ENCODE measurements around the gene IMMT.

Gene IMMT

GRCh38 chr2:86226070-86226469 lies 30.8 kb upstream of the IMMT start:
- H3K27ac ChIP-seq = no peak overlapping the region
- TF ChIP-seq ZFX (IDR thresholded peaks at IDR 0.05; ENCODE audit: borderline replicate concordance) (no peak), CTCF (IDR thresholded peaks at IDR 0.05) (no peak)

GRCh38 chr2:86225581-86225980 lies 30.3 kb upstream of the IMMT start:
- TF ChIP-seq CTCF (IDR thresholded peaks at IDR 0.05) = no peak
- TF ChIP-seq ZFX (IDR thresholded peaks at IDR 0.05; ENCODE audit: borderline replicate concordance) = no peak
- H3K27ac ChIP-seq = no peak overlapping the region

DNA sequence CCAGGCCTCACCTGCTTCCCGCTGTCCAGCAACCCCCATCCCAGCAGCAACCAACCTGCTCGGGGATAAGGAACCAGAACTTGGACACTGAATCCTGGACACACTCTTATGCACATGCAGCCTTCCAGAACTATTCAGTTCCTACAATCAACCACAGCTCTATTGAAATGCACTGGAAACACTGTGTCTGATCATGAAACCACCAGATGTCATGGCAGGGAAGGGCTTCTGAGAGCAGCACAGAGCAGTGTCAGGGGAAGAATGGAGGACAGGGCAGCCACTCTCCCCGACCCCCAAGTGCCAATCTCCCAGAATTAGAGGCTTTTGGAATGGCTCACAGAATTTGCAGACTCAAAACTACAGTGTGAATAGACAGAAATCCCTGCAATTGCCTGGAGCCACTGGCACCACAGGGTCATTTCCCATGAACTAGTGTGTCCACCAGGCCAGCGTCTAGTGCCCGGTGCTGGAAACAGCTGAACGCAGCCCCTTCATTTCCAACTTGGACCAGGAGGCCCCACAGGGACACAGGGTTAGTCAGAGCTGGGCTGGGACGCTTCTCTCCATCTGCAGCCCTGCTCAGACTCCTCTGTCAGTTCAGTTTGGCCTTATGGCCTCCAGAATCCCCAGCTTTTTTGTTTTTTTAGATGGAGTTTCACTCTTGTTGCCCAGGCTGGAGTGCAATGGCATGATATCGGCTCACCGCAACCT lies 29.5 kb upstream of the IMMT start:
- no peak for TF ChIP-seq ZFX (IDR thresholded peaks at IDR 0.05; ENCODE audit: borderline replicate concordance)
- TF ChIP-seq CTCF (IDR thresholded peaks at IDR 0.05) = no peak
- no peak overlapping the region for H3K27ac ChIP-seq

- H3K27ac ChIP-seq = no peak overlapping the region
- no peak for TF ChIP-seq CTCF (IDR thresholded peaks at IDR 0.05)
- no peak for TF ChIP-seq ZFX (IDR thresholded peaks at IDR 0.05; ENCODE audit: borderline replicate concordance)
Observed at GRCh38 chr2:86223927-86224560, 28.8 kb upstream of the IMMT start.

GRCh38 chr2:86223140-86223926 lies 28.1 kb upstream of the IMMT start:
- TF ChIP-seq CTCF (IDR thresholded peaks at IDR 0.05) = no peak
- no peak for TF ChIP-seq ZFX (IDR thresholded peaks at IDR 0.05; ENCODE audit: borderline replicate concordance)
- H3K27ac ChIP-seq = no peak overlapping the region

- no peak for TF ChIP-seq ZFX (IDR thresholded peaks at IDR 0.05; ENCODE audit: borderline replicate concordance)
- peak; percentile 93 for TF ChIP-seq CTCF (IDR thresholded peaks at IDR 0.05)
- no peak overlapping the region for H3K27ac ChIP-seq
Observed at GRCh38 chr2:86221066-86221684, 25.9 kb upstream of the IMMT start.
